ENCODE results near the gene INPPL1. TPM values are rescaled to one million over a fixed set of nuclear protein-coding genes. Genes with fewer than 3 reads are reported as not detected.
"Not testable (repeated sequence)": the region's sequence is repeated elsewhere in the genome, so short reads cannot be mapped to it uniquely, and the experiment has no call there.

Gene INPPL1
- polyA plus RNA-seq, 6 donors from 2014 or later = 4.8 to 13.1 (median 7.7) TPM

GRCh38 chr11:72195518-72196270, 28.9 kb upstream of the INPPL1 start:
- Mint-ChIP-seq H3K4me1 (no peaks in the 10 kb centered on the region), H3K36me3 (peaks cover 0 to under 1% of the 10 kb centered on the region in 2 donors), H3K27me3 (no peaks in the 10 kb centered on the region), H3K27ac (peak overlapping the region in 2 of 6 donors; percentile 20 to 86), H3K9me3 (no peaks in the 10 kb centered on the region), H3K4me3 (no peak overlapping the region)
- DNase-seq (no peak), ATAC-seq (ENCODE audit: low read depth in 2 of 2) (no peak)

GRCh38 chr11:72201445-72201844, 23.1 kb upstream of the INPPL1 start:
- not testable (repeated sequence) for H3K9me3 Mint-ChIP-seq; H3K36me3 Mint-ChIP-seq; H3K4me3 Mint-ChIP-seq; ATAC-seq (ENCODE audit: low read depth in 2 of 2); H3K27me3 Mint-ChIP-seq; DNase-seq; H3K27ac Mint-ChIP-seq; H3K4me1 Mint-ChIP-seq

- Mint-ChIP-seq H3K9me3 (peaks cover 0 to 1% (median 0%) of the 10 kb centered on the region in 7 donors), H3K27ac (peak overlapping the region in 1 of 6 donors; percentile 12), H3K36me3 (no peaks in the 10 kb centered on the region)
These were observed 22.0 kb upstream of the INPPL1 start for GRCh38 chr11:72202571-72202970.

GRCh38 chr11:72203163-72203562, 21.4 kb upstream of the INPPL1 start:
- Mint-ChIP-seq H3K4me3 (no peak overlapping the region), H3K9me3 (peaks cover 0 to 1% (median 1%) of the 10 kb centered on the region in 7 donors), H3K4me1 (peaks cover 0 to 6% (median 6%) of the 10 kb centered on the region in 3 donors), H3K36me3 (no peaks in the 10 kb centered on the region), H3K27ac (peak overlapping the region in 1 of 6 donors; percentile 42), H3K27me3 (peaks cover 0 to 6% (median 0%) of the 10 kb centered on the region in 3 donors)
- ATAC-seq (ENCODE audit: low read depth in 2 of 2) = no peak
- no peak for DNase-seq

More at GRCh38 chr11:72202571-72202970, 22.0 kb upstream of the INPPL1 start:
- H3K27me3 Mint-ChIP-seq = peaks cover 0 to 6% (median 0%) of the 10 kb centered on the region in 3 donors
- DNase-seq (no peak), ATAC-seq (ENCODE audit: low read depth in 2 of 2) (no peak)
- H3K4me3 Mint-ChIP-seq = no peak overlapping the region
- peaks cover 0 to 6% (median 6%) of the 10 kb centered on the region in 3 donors for H3K4me1 Mint-ChIP-seq

DNA sequence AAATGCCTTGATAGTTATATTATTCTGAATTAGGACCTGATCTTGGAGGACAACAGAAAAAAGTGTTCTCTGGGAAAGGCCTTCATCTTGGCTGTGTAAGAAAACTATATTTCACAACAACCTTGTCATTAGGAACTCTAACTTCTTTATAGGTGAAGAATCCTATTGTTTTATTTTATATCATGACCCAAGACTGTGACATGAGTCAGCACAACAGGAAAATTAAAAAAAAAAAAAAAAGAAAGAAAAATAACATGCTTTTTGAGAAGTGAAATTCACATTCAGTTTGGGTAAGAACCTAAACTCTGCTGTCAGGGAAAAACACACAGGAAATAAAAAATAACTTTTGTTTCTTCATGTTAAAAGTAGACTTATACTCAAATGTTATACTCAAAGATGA, 19.7 kb upstream of the INPPL1 start:
- DNase-seq (no peak), ATAC-seq (ENCODE audit: low read depth in 2 of 2) (no peak)
- Mint-ChIP-seq H3K27ac (peak overlapping the region in 1 of 6 donors; percentile 22), H3K4me3 (no peak overlapping the region), H3K9me3 (peaks cover 8 to 19% (median 14%) of the 10 kb centered on the region in 7 donors), H3K27me3 (peaks cover 0 to 19% (median 8%) of the 10 kb centered on the region in 3 donors), H3K4me1 (peaks cover 0 to 6% (median 6%) of the 10 kb centered on the region in 3 donors), H3K36me3 (peaks cover 11 to 15% of the 10 kb centered on the region in 2 donors)

DNA sequence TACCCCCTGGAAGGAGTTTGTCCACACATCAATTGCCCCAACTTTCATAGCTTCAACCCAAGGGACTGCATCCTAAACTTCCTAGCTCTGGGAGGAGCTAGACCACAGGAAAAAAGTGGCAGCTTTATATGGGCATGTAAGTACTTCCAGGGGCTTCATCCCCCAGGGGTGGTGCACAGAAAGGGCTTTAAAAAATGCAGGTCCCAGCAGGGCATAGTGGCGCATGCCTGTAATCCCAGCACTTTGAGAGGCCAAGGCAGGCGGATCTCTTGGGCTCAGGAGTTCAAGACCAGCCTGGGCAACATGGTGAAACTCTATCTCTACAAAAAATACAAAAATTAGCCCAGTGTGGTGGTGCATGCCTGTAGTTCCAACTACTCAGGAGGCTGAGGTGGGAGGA, 17.8 kb upstream of the INPPL1 start:
- peak overlapping the region in 1 of 6 donors; percentile 76 for H3K27ac Mint-ChIP-seq
- peaks cover 10 to 25% (median 18%) of the 10 kb centered on the region in 7 donors for H3K9me3 Mint-ChIP-seq
- not testable (repeated sequence) for ATAC-seq (ENCODE audit: low read depth in 2 of 2); H3K4me1 Mint-ChIP-seq; DNase-seq; H3K4me3 Mint-ChIP-seq
- H3K27me3 Mint-ChIP-seq = peaks cover 0 to 23% (median 14%) of the 10 kb centered on the region in 3 donors
- H3K36me3 Mint-ChIP-seq = peaks cover 15 to 20% of the 10 kb centered on the region in 2 donors

DNA sequence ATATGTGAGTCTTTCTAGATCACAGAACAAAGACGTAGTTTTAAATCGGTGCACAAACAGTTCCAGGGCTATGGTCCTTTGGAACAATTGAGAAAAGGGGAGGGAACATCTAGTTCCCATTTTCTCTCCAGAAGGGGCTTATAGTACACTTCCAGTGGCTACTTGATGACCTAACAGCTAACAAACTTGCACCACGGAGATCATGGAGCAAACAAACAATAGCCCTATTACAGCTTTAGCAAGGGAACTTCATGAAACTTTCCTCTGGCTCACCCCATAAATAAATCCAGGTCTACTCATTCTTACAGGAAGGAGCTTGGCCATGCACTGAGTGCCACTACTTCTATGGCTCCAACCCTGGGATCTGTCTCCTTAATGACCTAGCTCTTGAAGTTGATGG, 16.3 kb upstream of the INPPL1 start:
- peaks cover 0 to 6% (median 6%) of the 10 kb centered on the region in 3 donors for H3K4me1 Mint-ChIP-seq
- no peak for DNase-seq
- no peak for ATAC-seq (ENCODE audit: low read depth in 2 of 2)

GRCh38 chr11:72209101-72209500, 15.5 kb upstream of the INPPL1 start:
- Mint-ChIP-seq H3K36me3 (peaks cover 15 to 20% of the 10 kb centered on the region in 2 donors), H3K27me3 (peaks cover 0 to 29% (median 16%) of the 10 kb centered on the region in 3 donors), H3K9me3 (peaks cover 10 to 25% (median 18%) of the 10 kb centered on the region in 7 donors), H3K27ac (no peak overlapping the region), H3K4me1 (peaks cover 0 to 6% (median 6%) of the 10 kb centered on the region in 3 donors), H3K4me3 (no peak overlapping the region)
- DNase-seq = no peak
- no peak for ATAC-seq (ENCODE audit: low read depth in 2 of 2)

More for the DNA sequence above, 16.3 kb upstream of the INPPL1 start:
- Mint-ChIP-seq H3K27ac (no peak overlapping the region), H3K4me3 (no peak overlapping the region), H3K27me3 (peaks cover 0 to 29% (median 16%) of the 10 kb centered on the region in 3 donors), H3K36me3 (peaks cover 15 to 20% of the 10 kb centered on the region in 2 donors), H3K9me3 (peaks cover 10 to 25% (median 18%) of the 10 kb centered on the region in 7 donors)

DNA sequence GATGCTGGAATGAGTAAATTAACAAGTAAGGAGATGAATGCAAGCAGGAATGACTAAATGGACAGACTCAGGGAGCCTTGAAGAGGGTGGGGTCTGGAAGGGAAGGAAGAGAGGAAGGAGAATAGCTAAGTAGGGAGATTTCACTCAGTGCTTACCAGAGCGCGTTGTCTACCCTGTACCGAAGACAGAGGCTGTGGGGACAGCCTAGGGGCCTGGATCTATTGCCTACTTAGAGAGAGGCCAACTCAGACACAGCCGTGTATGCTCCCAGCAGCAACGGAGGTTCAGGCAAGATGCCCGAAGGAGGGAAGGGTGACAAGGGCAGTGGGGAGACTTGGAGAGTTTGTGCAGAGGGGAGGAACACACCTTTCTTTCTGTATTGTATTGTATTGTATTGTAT, 7.9 kb upstream of the INPPL1 start, which contains the start of gene FOLR2:
Gene FOLR2, plus strand, starts transcription at position 157 of the 400 bp plus-strand sequence. CDS start 1,791 bp downstream, outside the sequence.
- Mint-ChIP-seq H3K27ac (peak within 1 kb of the TSS in 3 of 6 donors; percentile 13 to 67 (median 29)), H3K9me3 (peaks cover 0 to 1% (median 0%) of the 10 kb centered on the region in 7 donors), H3K36me3 (no peaks in the 10 kb centered on the region), H3K27me3 (peaks cover 0 to 7% (median 4%) of the 10 kb centered on the region in 3 donors), H3K4me3 (peak within 1 kb of the TSS in 4 of 8 donors; percentile 25 to 32 (median 28)), H3K4me1 (peaks cover 24 to 34% (median 34%) of the 10 kb centered on the region in 3 donors)
- ATAC-seq (ENCODE audit: low read depth in 2 of 2) = no peak
- no peak for DNase-seq

GRCh38 chr11:72217841-72218240, 6.7 kb upstream of the INPPL1 start:
- H3K9me3 Mint-ChIP-seq = peaks cover 0 to 1% (median 0%) of the 10 kb centered on the region in 7 donors
- H3K36me3 Mint-ChIP-seq = no peaks in the 10 kb centered on the region
- peak in 1 of 2 donors; percentile 42 for ATAC-seq (ENCODE audit: low read depth in 2 of 2)
- no peaks in the 10 kb centered on the region for H3K27me3 Mint-ChIP-seq
- peak overlapping the region in 6 of 8 donors; percentile 3 to 34 (median 24) for H3K4me3 Mint-ChIP-seq
- no peak for DNase-seq
- H3K27ac Mint-ChIP-seq = peak overlapping the region in 4 of 6 donors; percentile 21 to 84 (median 77)
- H3K4me1 Mint-ChIP-seq = peaks cover 31 to 47% (median 46%) of the 10 kb centered on the region in 3 donors

- H3K4me3 Mint-ChIP-seq = peak overlapping the region in 5 of 8 donors; percentile 3 to 55 (median 28)
- ATAC-seq (ENCODE audit: low read depth in 2 of 2) (no peak), DNase-seq (no peak)
- peak overlapping the region in 3 of 6 donors; percentile 21 to 84 (median 78) for H3K27ac Mint-ChIP-seq
- no peaks in the 10 kb centered on the region for H3K36me3 Mint-ChIP-seq
- no peaks in the 10 kb centered on the region for H3K27me3 Mint-ChIP-seq
- H3K9me3 Mint-ChIP-seq = peaks cover 0 to 1% (median 0%) of the 10 kb centered on the region in 7 donors
- peaks cover 31 to 49% (median 49%) of the 10 kb centered on the region in 3 donors for H3K4me1 Mint-ChIP-seq
These were observed 6.3 kb upstream of the INPPL1 start for GRCh38 chr11:72218251-72218745.

DNA sequence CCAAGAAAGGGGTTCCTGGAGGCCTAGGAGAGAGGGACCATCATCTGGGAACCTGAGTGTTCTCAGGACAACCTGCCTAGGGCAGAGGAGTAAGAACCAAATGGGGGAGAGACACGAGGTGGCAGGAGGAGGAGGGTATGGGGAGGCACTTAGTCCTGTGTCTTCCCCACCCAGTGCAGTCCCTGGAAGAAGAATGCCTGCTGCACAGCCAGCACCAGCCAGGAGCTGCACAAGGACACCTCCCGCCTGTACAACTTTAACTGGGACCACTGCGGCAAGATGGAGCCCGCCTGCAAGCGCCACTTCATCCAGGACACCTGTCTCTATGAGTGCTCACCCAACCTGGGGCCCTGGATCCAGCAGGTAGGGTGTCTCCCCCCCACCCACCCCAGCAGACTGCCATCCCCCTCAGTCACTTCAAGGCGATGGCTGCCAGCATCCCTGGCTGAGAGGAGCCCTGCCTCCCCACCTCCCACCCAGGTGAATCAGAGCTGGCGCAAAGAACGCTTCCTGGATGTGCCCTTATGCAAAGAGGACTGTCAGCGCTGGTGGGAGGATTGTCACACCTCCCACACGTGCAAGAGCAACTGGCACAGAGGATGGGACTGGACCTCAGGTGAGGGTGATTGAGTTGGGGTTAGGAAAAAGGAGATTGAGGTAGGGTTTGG, 3.7 kb upstream of the INPPL1 start:
- no peaks in the 10 kb centered on the region for H3K9me3 Mint-ChIP-seq
- H3K27me3 Mint-ChIP-seq = no peaks in the 10 kb centered on the region
- DNase-seq (no peak), ATAC-seq (ENCODE audit: low read depth in 2 of 2) (no peak)
- H3K36me3 Mint-ChIP-seq = no peaks in the 10 kb centered on the region
- peak overlapping the region in 4 of 6 donors; percentile 9 to 70 (median 54) for H3K27ac Mint-ChIP-seq
- peak overlapping the region in 7 of 8 donors; percentile 49 to 99 (median 73) for H3K4me3 Mint-ChIP-seq
- H3K4me1 Mint-ChIP-seq = peaks cover 47 to 63% (median 61%) of the 10 kb centered on the region in 3 donors
